Hepatocyte (in vitro differentiated cells): Measurements from ENCODE around the gene JAK1. TPM values are rescaled to one million over a fixed set of nuclear protein-coding genes. Genes with fewer than 3 reads are reported as not detected.

ENCODE experiments used
- DNase-seq: peaks from one replicate; pipeline ENCODE4 v3.0.0-alpha.2; 2016; ENCODE audit warnings: low spot score
- H2AFZ ChIP-seq: fragments of 200-600 bp; sonication (generic); 2 replicates; pipeline ENCODE4 v1.6.0; 2016; ENCODE audit warnings: antibody characterized with exemption, mild to moderate bottlenecking
- H3K27ac ChIP-seq: fragments of 200-600 bp; sonication (generic); 2 replicates; pipeline ENCODE4 v1.5.1; 2016; ENCODE audit warnings: mild to moderate bottlenecking
- H3K27me3 ChIP-seq: fragments of 200-600 bp; sonication (generic); 2 replicates; pipeline ENCODE4 v1.6.1; 2016
- H3K36me3 ChIP-seq: fragments of 200-600 bp; sonication (generic); replicated peaks from 2 replicates; pipeline ENCODE4 v1.5.1; 2016; ENCODE audit warnings: low read depth; ENCODE audit not compliant: insufficient read depth
- H3K4me1 ChIP-seq: fragments of 200-600 bp; sonication (generic); 2 replicates; pipeline ENCODE4 v1.5.1; 2016; ENCODE audit warnings: mild to moderate bottlenecking, moderate library complexity; ENCODE audit not compliant: insufficient read depth
- H3K4me2 ChIP-seq: fragments of 200-600 bp; sonication (generic); 2 replicates; pipeline ENCODE4 v1.6.0; 2016
- H3K4me3 ChIP-seq: fragments of 200-600 bp; sonication (generic); 2 replicates; pipeline ENCODE4 v1.5.1; 2016; ENCODE audit warnings: mild to moderate bottlenecking
- H3K79me2 ChIP-seq: fragments of 200-600 bp; sonication (generic); 2 replicates; pipeline ENCODE4 v1.6.0; 2017; ENCODE audit warnings: mild to moderate bottlenecking
- H3K9me2 ChIP-seq: fragments of 200-600 bp; sonication (generic); replicated peaks from 2 replicates; pipeline ENCODE4 v1.6.0; 2017; ENCODE audit warnings: mild to moderate bottlenecking; ENCODE audit not compliant: insufficient read depth
- H3K9me3 ChIP-seq: fragments of 200-600 bp; sonication (generic); 2 replicates; pipeline ENCODE4 v1.5.1; 2016; ENCODE audit warnings: low read depth, mild to moderate bottlenecking
- H4K20me1 ChIP-seq: fragments of 200-600 bp; sonication (generic); 2 replicates; pipeline ENCODE4 v1.6.0; 2016; ENCODE audit warnings: mild to moderate bottlenecking; ENCODE audit not compliant: insufficient read depth, poor library complexity, severe bottlenecking
- CTCF ChIP-seq: fragments of 200-600 bp; sonication (generic); IDR thresholded peaks from 2 replicates; pipeline ENCODE4 v1.5.1; 2016; ENCODE audit warnings: antibody characterized with exemption, mild to moderate bottlenecking; ENCODE audit not compliant: poor library complexity
- EZH2 ChIP-seq: fragments of 200-600 bp; sonication (generic); IDR thresholded peaks from 2 replicates; pipeline ENCODE4 v1.6.1; 2016; ENCODE audit warnings: antibody characterized with exemption, mild to moderate bottlenecking, borderline replicate concordance
- EZH2phosphoT487 ChIP-seq: fragments of 200-600 bp; sonication (generic); IDR thresholded peaks from one replicate; pipeline ENCODE4 v1.6.1; 2018; ENCODE audit warnings: antibody characterized with exemption, mild to moderate bottlenecking, low read depth, moderate library complexity; ENCODE audit not compliant: unreplicated experiment, severe bottlenecking
- WGBS: methylation state at CpG from one replicate; pipeline ENCODE4 v1.1.6; 2016; ENCODE audit warnings: low lambda C conversion rate; ENCODE audit errors: missing lambda C conversion rate; 5-methylcytosine and 5-hydroxymethylcytosine counted together
- polyA plus RNA-seq: library from polyadenylated mRNA; unstranded; fragments of >200 nt; fragmentation: Nextera tagmentation; extraction: Ambion mirVana; gene quantifications from 2 replicates; pipeline ENCODE4 v1.2.1, GENCODE V29; 2016
- total RNA-seq: library from RNA; depleted of rRNA; stranded (reverse); fragments of >200 nt; gene quantifications from 2 replicates; pipeline ENCODE4 v1.2.3, GENCODE V29; 2014

JAK1 gene
- total and polyA plus RNA-seq, 2 experiments from 2014 or later: 60.2 to 102 TPM

GRCh38 chr1:64956010-64956640 lies 10.2 kb downstream of the JAK1 start:
- H3K4me2 ChIP-seq: peak overlapping the region; percentile 36

GRCh38 chr1:64955097-64956009 lies 11.0 kb downstream of the JAK1 start:
- no peak for TF ChIP-seq CTCF
- TF ChIP-seq EZH2: no peak
- no peak for TF ChIP-seq EZH2phosphoT487
- Histone ChIP-seq H3K4me2 (peak overlapping the region; percentile 36), H3K36me3 (no peaks in the 10 kb centered on the region), H3K4me3 (no peak overlapping the region), H3K27ac (peak overlapping the region; percentile 45), H3K27me3 (no peaks in the 10 kb centered on the region), H2AFZ (no peak overlapping the region), H4K20me1 (peaks cover 34% of the 10 kb centered on the region), H3K4me1 (peaks cover 47% of the 10 kb centered on the region), H3K9me2 (no peaks in the 10 kb centered on the region), H3K9me3 (no peaks in the 10 kb centered on the region), H3K79me2 (peaks cover 95% of the 10 kb centered on the region)
- WGBS: 64% methylated on average over 14 of the region's 14 CpGs
- peak; percentile 22 for DNase-seq

More at GRCh38 chr1:64956010-64956640, 10.2 kb downstream of the JAK1 start:
- Histone ChIP-seq H3K27me3 (no peaks in the 10 kb centered on the region), H3K27ac (peak overlapping the region; percentile 29), H3K4me1 (peaks cover 42% of the 10 kb centered on the region), H3K36me3 (no peaks in the 10 kb centered on the region), H3K79me2 (peaks cover 95% of the 10 kb centered on the region), H2AFZ (no peak overlapping the region), H3K9me2 (no peaks in the 10 kb centered on the region), H3K9me3 (no peaks in the 10 kb centered on the region), H4K20me1 (peaks cover 40% of the 10 kb centered on the region), H3K4me3 (no peak overlapping the region)
- no peak for DNase-seq
- 80% methylated on average over 3 of the region's 3 CpGs for WGBS
- no peak for TF ChIP-seq EZH2phosphoT487

GRCh38 chr1:64953241-64953640 lies 13.1 kb downstream of the JAK1 start:
- Histone ChIP-seq H3K9me3 (no peaks in the 10 kb centered on the region), H3K36me3 (no peaks in the 10 kb centered on the region), H2AFZ (no peak overlapping the region), H3K27ac (no peak overlapping the region), H3K27me3 (no peaks in the 10 kb centered on the region), H3K4me3 (no peak overlapping the region), H3K4me1 (peaks cover 57% of the 10 kb centered on the region), H3K4me2 (no peak overlapping the region), H3K9me2 (no peaks in the 10 kb centered on the region), H3K79me2 (peaks cover 93% of the 10 kb centered on the region), H4K20me1 (peaks cover 29% of the 10 kb centered on the region)
- no peak for DNase-seq
- TF ChIP-seq EZH2phosphoT487: no peak
- WGBS: 62% methylated on average over 6 of the region's 6 CpGs

GRCh38 chr1:64950284-64950809 lies 16.0 kb downstream of the JAK1 start:
- Histone ChIP-seq H3K9me2 (no peaks in the 10 kb centered on the region), H4K20me1 (peaks cover 16% of the 10 kb centered on the region), H2AFZ (no peak overlapping the region), H3K27me3 (no peaks in the 10 kb centered on the region), H3K9me3 (no peaks in the 10 kb centered on the region), H3K79me2 (peaks cover 94% of the 10 kb centered on the region), H3K4me2 (no peak overlapping the region), H3K4me3 (no peak overlapping the region), H3K4me1 (peaks cover 43% of the 10 kb centered on the region), H3K36me3 (no peaks in the 10 kb centered on the region), H3K27ac (peak overlapping the region; percentile 81)
- 80% methylated on average over 6 of the region's 6 CpGs for WGBS
- TF ChIP-seq CTCF (no peak), EZH2 (no peak), EZH2phosphoT487 (no peak)
- DNase-seq: no peak
